Left ventricle myocardium inferior (tissue), 1 donor: Measurements from ENCODE around the gene CCL2. TPM values are rescaled to one million over a fixed set of nuclear protein-coding genes. Genes with fewer than 3 reads are reported as not detected.

Source experiments
- DNase-seq: peaks from one replicate; pipeline ENCODE4 v3.0.0-alpha.2; 2020
- H3K27ac ChIP-seq: fragments of 200-600 bp; replicated peaks from 2 replicates; pipeline ENCODE4 v1.8.0; 2021
- H3K27me3 ChIP-seq: fragments of 200-600 bp; 2 replicates; pipeline ENCODE4 v1.8.0; 2021; ENCODE audit warnings: low read depth
- H3K36me3 ChIP-seq: fragments of 200-600 bp; 2 replicates; pipeline ENCODE4 v1.8.0; 2021
- H3K4me1 ChIP-seq: fragments of 200-600 bp; 2 replicates; pipeline ENCODE4 v1.8.0; 2021
- H3K4me3 ChIP-seq: fragments of 200-600 bp; 2 replicates; pipeline ENCODE4 v1.8.0; 2021; ENCODE audit warnings: mild to moderate bottlenecking, moderate library complexity
- H3K9me3 ChIP-seq: fragments of 200-600 bp; replicated peaks from 2 replicates; pipeline ENCODE4 v1.8.0; 2021
- intact Hi-C: fragments of 100-400 bp; cut with micrococcal nuclease; formaldehyde crosslinking; loops from one replicate; pipeline ENCODE4 v1.11.0; 2022
- total RNA-seq: library from RNA; stranded (reverse); fragmentation: NEBNext Ultra II Directional; extraction: Animal tissue kit (Norgen Biotek cat#: 25700); gene quantifications from one replicate; pipeline ENCODE4 v1.2.1, GENCODE V29; 2021
- TF ChIP-seq, protein P1 (sequence below): fragments of 200-600 bp; IDR thresholded peaks from 2 replicates; pipeline ENCODE4 v1.8.0; 2021; ENCODE audit warnings: antibody characterized with exemption, mild to moderate bottlenecking, borderline replicate concordance
- donor health status: DM: no; HTN: yes; CAD: no; lungs with severe emphysema.

Gene CCL2
- total RNA-seq, 1 donor from 2014 or later: 24.3 TPM

DNA sequence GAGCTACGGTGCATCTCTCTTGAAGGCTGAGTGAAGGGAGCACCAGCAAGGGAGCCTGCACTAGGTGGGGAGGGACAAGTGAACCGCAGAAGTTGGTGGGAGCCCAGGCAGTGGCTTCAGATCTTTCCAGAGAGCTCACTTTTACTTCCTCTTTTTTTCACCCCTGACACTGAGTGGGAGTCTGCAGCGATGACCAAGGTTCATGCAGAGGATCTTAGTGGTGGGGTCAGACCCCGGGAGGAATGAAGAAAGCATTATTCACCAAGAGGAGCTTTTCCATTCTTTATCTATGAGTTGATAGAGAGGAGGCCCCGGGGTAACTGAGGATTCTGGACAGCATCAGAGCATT is 3.0 kb upstream of the CCL2 start:
- TF ChIP-seq, protein P1, sequence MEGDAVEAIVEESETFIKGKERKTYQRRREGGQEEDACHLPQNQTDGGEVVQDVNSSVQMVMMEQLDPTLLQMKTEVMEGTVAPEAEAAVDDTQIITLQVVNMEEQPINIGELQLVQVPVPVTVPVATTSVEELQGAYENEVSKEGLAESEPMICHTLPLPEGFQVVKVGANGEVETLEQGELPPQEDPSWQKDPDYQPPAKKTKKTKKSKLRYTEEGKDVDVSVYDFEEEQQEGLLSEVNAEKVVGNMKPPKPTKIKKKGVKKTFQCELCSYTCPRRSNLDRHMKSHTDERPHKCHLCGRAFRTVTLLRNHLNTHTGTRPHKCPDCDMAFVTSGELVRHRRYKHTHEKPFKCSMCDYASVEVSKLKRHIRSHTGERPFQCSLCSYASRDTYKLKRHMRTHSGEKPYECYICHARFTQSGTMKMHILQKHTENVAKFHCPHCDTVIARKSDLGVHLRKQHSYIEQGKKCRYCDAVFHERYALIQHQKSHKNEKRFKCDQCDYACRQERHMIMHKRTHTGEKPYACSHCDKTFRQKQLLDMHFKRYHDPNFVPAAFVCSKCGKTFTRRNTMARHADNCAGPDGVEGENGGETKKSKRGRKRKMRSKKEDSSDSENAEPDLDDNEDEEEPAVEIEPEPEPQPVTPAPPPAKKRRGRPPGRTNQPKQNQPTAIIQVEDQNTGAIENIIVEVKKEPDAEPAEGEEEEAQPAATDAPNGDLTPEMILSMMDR: no peak
- no peaks in the 10 kb centered on the region for H3K9me3 ChIP-seq
- H3K36me3 ChIP-seq: peaks cover 2% of the 10 kb centered on the region
- DNase-seq: peak; percentile 38
- H3K27me3 ChIP-seq: no peaks in the 10 kb centered on the region
- intact Hi-C loops: no loop called here
- no peak overlapping the region for H3K4me3 ChIP-seq
- H3K27ac ChIP-seq: peak overlapping the region; percentile 91
- H3K4me1 ChIP-seq: peaks cover 92% of the 10 kb centered on the region

DNA sequence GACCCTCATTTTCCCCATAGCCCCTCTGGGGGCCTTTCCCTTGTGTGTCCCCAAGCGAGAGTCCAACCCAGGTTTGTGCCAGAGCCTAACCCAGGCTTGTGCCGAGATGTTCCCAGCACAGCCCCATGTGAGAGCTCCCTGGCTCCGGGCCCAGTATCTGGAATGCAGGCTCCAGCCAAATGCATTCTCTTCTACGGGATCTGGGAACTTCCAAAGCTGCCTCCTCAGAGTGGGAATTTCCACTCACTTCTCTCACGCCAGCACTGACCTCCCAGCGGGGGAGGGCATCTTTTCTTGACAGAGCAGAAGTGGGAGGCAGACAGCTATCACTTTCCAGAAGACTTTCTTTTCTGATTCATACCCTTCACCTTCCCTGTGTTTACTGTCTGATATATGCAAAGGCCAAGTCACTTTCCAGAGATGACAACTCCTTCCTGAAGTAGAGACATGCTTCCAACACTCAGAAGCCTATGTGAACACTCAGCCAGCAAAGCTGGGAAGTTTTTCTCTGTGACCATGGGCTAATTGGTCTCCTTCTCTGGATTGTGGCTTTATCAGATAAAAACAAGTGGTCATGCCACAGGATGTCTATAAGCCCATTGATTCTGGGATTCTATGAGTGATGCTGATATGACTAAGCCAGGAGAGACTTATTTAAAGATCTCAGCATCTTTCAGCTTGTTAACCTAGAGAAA is 2.5 kb upstream of the CCL2 start:
- DNase-seq: peak; percentile 98
- H3K9me3 ChIP-seq: no peaks in the 10 kb centered on the region
- H3K27ac ChIP-seq: peak overlapping the region; percentile 91
- no peaks in the 10 kb centered on the region for H3K27me3 ChIP-seq
- TF ChIP-seq, protein P1: no peak
- intact Hi-C loops: no loop called here
- peaks cover 95% of the 10 kb centered on the region for H3K4me1 ChIP-seq
- H3K4me3 ChIP-seq: no peak overlapping the region
- H3K36me3 ChIP-seq: peaks cover 4% of the 10 kb centered on the region

- peak overlapping the region; percentile 91 for H3K27ac ChIP-seq
- peaks cover 4% of the 10 kb centered on the region for H3K36me3 ChIP-seq
- peaks cover 91% of the 10 kb centered on the region for H3K4me1 ChIP-seq
- H3K27me3 ChIP-seq: no peaks in the 10 kb centered on the region
- intact Hi-C loops: no loop called here
- H3K4me3 ChIP-seq: no peak overlapping the region
- no peaks in the 10 kb centered on the region for H3K9me3 ChIP-seq
- DNase-seq: no peak
- TF ChIP-seq, protein P1: no peak
Observed at GRCh38 chr17:34253139-34253525, 2.0 kb upstream of the CCL2 start.

- no peaks in the 10 kb centered on the region for H3K9me3 ChIP-seq
- H3K4me1 ChIP-seq: peaks cover 81% of the 10 kb centered on the region
- peaks cover 4% of the 10 kb centered on the region for H3K36me3 ChIP-seq
- no peak for DNase-seq
- H3K27ac ChIP-seq: peak overlapping the region; percentile 91
- intact Hi-C loops: no loop called here
- no peaks in the 10 kb centered on the region for H3K27me3 ChIP-seq
- H3K4me3 ChIP-seq: peak overlapping the region; percentile 65
- TF ChIP-seq, protein P1: no peak
Observed at GRCh38 chr17:34254146-34254545, 939 bp upstream of the CCL2 start.

GRCh38 chr17:34255381-34255732 is 272 bp downstream of the CCL2 start:
- Histone ChIP-seq H3K27me3 (no peaks in the 10 kb centered on the region), H3K27ac (peak overlapping the region; percentile 91), H3K9me3 (no peaks in the 10 kb centered on the region), H3K4me3 (peak overlapping the region; percentile 65), H3K36me3 (peaks cover 4% of the 10 kb centered on the region), H3K4me1 (peaks cover 69% of the 10 kb centered on the region)
- no peak for DNase-seq
- intact Hi-C loops: no loop called here
- TF ChIP-seq, protein P1: no peak
